HepG2 (cell line): ENCODE data around the gene WIZ. TPM values are rescaled to one million over a fixed set of nuclear protein-coding genes. Genes with fewer than 3 reads are reported as not detected.

Source experiments
- DZIP1 ChIP-seq: sonication (generic); formaldehyde crosslinking; IDR thresholded peaks from 2 replicates; pipeline ENCODE4 v1.5.0; 2020; ENCODE audit warnings: mild to moderate bottlenecking, missing genetic modification reagents
- KAT8 ChIP-seq: IDR thresholded peaks from 2 replicates; pipeline ENCODE4 v1.6.1; 2016; ENCODE audit warnings: missing genetic modification reagents, missing compliant biosample characterization
- NFAT5 ChIP-seq: sonication (generic); formaldehyde crosslinking; IDR thresholded peaks from 2 replicates; pipeline ENCODE4 v1.4.0; 2020; ENCODE audit warnings: missing genetic modification reagents
- PHF8 ChIP-seq: sonication (generic); formaldehyde crosslinking; IDR thresholded peaks from 2 replicates; pipeline ENCODE4 v1.5.0; 2020; ENCODE audit warnings: missing genetic modification reagents
- RARA ChIP-seq: IDR thresholded peaks from 2 replicates; pipeline ENCODE4 v1.6.1; 2016; ENCODE audit warnings: missing genetic modification reagents, missing compliant biosample characterization
- SRY ChIP-seq: sonication (generic); formaldehyde crosslinking; IDR thresholded peaks from 2 replicates; pipeline ENCODE4 v1.8.0; 2022; ENCODE audit warnings: mild to moderate bottlenecking, missing genetic modification reagents
- U2AF1 ChIP-seq: fragments of 200-400 bp; formaldehyde crosslinking; optimal IDR thresholded peaks from 2 replicates; pipeline ENCODE3; 2017; ENCODE audit warnings: mild to moderate bottlenecking, low read depth, low read length
- ZNF253 ChIP-seq: sonication (generic); formaldehyde crosslinking; IDR thresholded peaks from 2 replicates; pipeline ENCODE4 v1.8.0; 2022; ENCODE audit warnings: mild to moderate bottlenecking, missing genetic modification reagents, borderline replicate concordance
- ZNF484 ChIP-seq: sonication (generic); formaldehyde crosslinking; IDR thresholded peaks from 2 replicates; pipeline ENCODE4 v1.5.1; 2020; ENCODE audit warnings: mild to moderate bottlenecking, low read depth, missing genetic modification reagents, borderline replicate concordance
- ZNF670 ChIP-seq: sonication (generic); formaldehyde crosslinking; IDR thresholded peaks from 2 replicates; pipeline ENCODE4 v1.8.0; 2022; ENCODE audit warnings: mild to moderate bottlenecking, missing genetic modification reagents, borderline replicate concordance
- ZNF749 ChIP-seq: sonication (generic); formaldehyde crosslinking; IDR thresholded peaks from 2 replicates; pipeline ENCODE4 v1.8.0; 2022; ENCODE audit warnings: mild to moderate bottlenecking, missing genetic modification reagents, moderate library complexity, borderline replicate concordance
- ZNF761 ChIP-seq: sonication (generic); formaldehyde crosslinking; conservative IDR thresholded peaks from 2 replicates; pipeline ENCODE4 v1.4.0; 2020; ENCODE audit warnings: mild to moderate bottlenecking, missing genetic modification reagents
- ZSCAN12 ChIP-seq: sonication (generic); formaldehyde crosslinking; IDR thresholded peaks from 2 replicates; pipeline ENCODE4 v1.9.0; 2021; ENCODE audit warnings: mild to moderate bottlenecking, missing genetic modification reagents
- ZSCAN22 ChIP-seq: sonication (generic); formaldehyde crosslinking; IDR thresholded peaks from 2 replicates; pipeline ENCODE4 v1.4.0; 2020; ENCODE audit warnings: mild to moderate bottlenecking, missing genetic modification reagents
- polyA plus RNA-seq, 8 experiments: library from polyadenylated mRNA; depleted of rRNA in 3 of 8; stranded (reverse) in 7 of 8; unstranded in 1 of 8; fragments of >200 nt; fragmentation: Illumina TruSeq in 4 of 8; extraction: Trizol in 4 of 8; gene quantifications; 2 replicates each; pipeline versions ENCODE4 v1.2.1 to v1.2.3, GENCODE V29; 2011 to 2016; ENCODE audit warnings: low read depth in 4 of 8, missing spikeins in 1 of 8, mixed read lengths in 1 of 8; ENCODE audit not compliant: insufficient read depth in 1 of 8
- total RNA-seq, 5 experiments: library from RNA; depleted of rRNA; stranded (reverse); fragments of >200 nt; fragmentation: Illumina TruSeq; extraction: Trizol; gene quantifications; 2 replicates each; pipeline ENCODE4 v1.2.3, GENCODE V29; 2016; ENCODE audit warnings: low read depth in 1 of 5

The WIZ gene
- total and polyA plus RNA-seq, 2 of the 13 experiments (the other 11 are each of a cell fraction or from before 2014, with no cell fraction given) = 4.7 to 4.8 TPM

- TF ChIP-seq RARA (0 out of 2 replicates have a peak, but pooled peaks have one; percentile 1), DZIP1 (CRISPR knock-in tag) (peak; percentile 74; the same call in 1 of the 2 replicates), ZSCAN12 (CRISPR knock-in tag) (no peak), ZNF484 (CRISPR knock-in tag) (no peak), KAT8 (CRISPR knock-in tag) (no peak), ZNF253 (no peak), ZNF761 (0 out of 2 replicates have a peak, but pooled peaks have one; percentile 14), PHF8 (peak; percentile 1; the same call in 1 of the 2 replicates), U2AF1 (peak; percentile 24), NFAT5 (0 out of 2 replicates have a peak, but pooled peaks have one; percentile 17), ZNF670 (CRISPR knock-in tag) (peak; percentile 24), ZSCAN22 (CRISPR knock-in tag) (no peak), SRY (CRISPR knock-in tag) (no peak), ZNF749 (CRISPR knock-in tag) (0 out of 2 replicates have a peak, but pooled peaks have one; percentile 0)
Measured at GRCh38 chr19:15378534-15379082, 71.1 kb downstream of the WIZ start (continued).
